Right atrium auricular region (tissue), 2 donors: ENCODE measurements around the gene ITGB5. TPM values are rescaled to one million over a fixed set of nuclear protein-coding genes. Genes with fewer than 3 reads are reported as not detected.

Source experiments
- DNase-seq: peaks from one replicate; pipeline ENCODE4 v3.0.0-alpha.2; 2019; ENCODE audit warnings: low spot score
- H3K27ac ChIP-seq, 2 donors: fragments of 200-600 bp; sonication (generic); 1 replicate in 1 of 2; 2 replicates in 1 of 2; pipeline ENCODE4 v1.5.1; 2016 to 2019
- H3K27me3 ChIP-seq, 2 donors: fragments of 200-600 bp; sonication (generic); one replicate each; pipeline versions ENCODE4 v1.5.1 to v1.6.0; 2017 to 2019
- H3K36me3 ChIP-seq: fragments of 200-600 bp; sonication (generic); one replicate; pipeline ENCODE4 v1.5.1; 2016
- H3K4me1 ChIP-seq, 2 donors: fragments of 200-600 bp; sonication (generic); one replicate each; pipeline versions ENCODE4 v1.5.1 to v1.6.0; 2017 to 2019
- H3K4me3 ChIP-seq, 2 donors: fragments of 200-600 bp; sonication (generic); 1 replicate in 1 of 2; 2 replicates in 1 of 2; pipeline ENCODE4 v1.5.1; 2017 to 2019; ENCODE audit warnings: mild to moderate bottlenecking in 1 of 2, moderate library complexity in 1 of 2
- H3K9me3 ChIP-seq, 2 donors: fragments of 200-600 bp; sonication (generic); one replicate each; pipeline ENCODE4 v1.5.1; 2019
- total RNA-seq, 2 donors: library from RNA; depleted of rRNA; stranded (reverse); fragments of >200 nt; gene quantifications; one replicate each; pipeline ENCODE4 v1.1.0, GENCODE V29; 2016
- TF ChIP-seq, protein P1 (sequence below), 2 donors: fragments of 200-600 bp; sonication (generic); IDR thresholded peaks; one replicate each; pipeline ENCODE4 v1.5.1; 2019; ENCODE audit warnings: antibody characterized with exemption in 2 of 2

The ITGB5 gene, protein sequence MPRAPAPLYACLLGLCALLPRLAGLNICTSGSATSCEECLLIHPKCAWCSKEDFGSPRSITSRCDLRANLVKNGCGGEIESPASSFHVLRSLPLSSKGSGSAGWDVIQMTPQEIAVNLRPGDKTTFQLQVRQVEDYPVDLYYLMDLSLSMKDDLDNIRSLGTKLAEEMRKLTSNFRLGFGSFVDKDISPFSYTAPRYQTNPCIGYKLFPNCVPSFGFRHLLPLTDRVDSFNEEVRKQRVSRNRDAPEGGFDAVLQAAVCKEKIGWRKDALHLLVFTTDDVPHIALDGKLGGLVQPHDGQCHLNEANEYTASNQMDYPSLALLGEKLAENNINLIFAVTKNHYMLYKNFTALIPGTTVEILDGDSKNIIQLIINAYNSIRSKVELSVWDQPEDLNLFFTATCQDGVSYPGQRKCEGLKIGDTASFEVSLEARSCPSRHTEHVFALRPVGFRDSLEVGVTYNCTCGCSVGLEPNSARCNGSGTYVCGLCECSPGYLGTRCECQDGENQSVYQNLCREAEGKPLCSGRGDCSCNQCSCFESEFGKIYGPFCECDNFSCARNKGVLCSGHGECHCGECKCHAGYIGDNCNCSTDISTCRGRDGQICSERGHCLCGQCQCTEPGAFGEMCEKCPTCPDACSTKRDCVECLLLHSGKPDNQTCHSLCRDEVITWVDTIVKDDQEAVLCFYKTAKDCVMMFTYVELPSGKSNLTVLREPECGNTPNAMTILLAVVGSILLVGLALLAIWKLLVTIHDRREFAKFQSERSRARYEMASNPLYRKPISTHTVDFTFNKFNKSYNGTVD
- total RNA-seq = 100 to 1,000 TPM in 1 of 2 donors, 10 to 100 TPM in 1; 84.0 to 182 TPM

DNA sequence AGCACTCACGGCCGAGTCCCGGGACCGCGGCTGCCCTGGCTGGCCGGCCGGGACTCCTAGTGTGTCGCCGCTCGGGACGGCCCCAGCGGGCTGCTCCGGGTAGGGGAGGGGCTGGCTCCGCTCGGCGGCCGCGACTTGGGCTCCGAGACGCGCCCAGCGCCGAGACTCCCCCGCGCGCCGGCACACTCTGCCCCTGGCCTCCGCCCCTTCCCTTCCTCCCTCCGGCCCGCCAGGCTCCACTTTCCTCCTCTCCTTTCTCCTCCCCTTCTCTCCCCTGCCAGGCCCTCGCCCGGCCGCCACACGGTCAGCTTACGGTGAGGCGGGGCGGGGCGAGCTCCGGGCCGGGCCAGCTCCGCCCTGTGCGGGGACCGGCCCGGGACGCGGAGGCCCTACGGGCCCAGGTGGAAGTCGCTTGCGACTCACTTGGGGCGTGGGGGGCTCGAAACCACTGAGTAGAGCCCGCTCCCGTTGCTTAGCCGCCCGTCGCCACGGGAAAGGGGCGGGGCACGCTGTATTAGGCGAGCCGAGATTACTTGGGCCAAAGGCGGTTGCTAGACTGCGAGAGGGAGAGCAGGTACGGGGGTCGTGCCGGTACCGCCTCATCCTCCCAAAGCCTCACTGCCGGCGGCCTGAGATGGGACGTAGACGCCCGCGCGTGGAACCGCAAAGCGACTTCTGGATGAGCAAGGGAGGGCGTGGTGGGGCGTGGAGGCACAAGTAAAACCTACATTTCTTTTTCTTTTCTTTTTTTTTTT lies at the start of gene ITGB5:
ITGB5 (minus strand) TSS at position 189 of the 755 bp plus-strand sequence. CDS start 365 bp downstream, outside the sequence.
- Histone ChIP-seq H3K9me3 (no peaks in the 10 kb centered on the region), H3K4me1 (peaks cover 0 to 37% of the 10 kb centered on the region in 2 donors), H3K27me3 (no peaks in the 10 kb centered on the region), H3K27ac (peak within 1 kb of the TSS; percentile 94 to 97), H3K4me3 (peak within 1 kb of the TSS; percentile 80 to 86), H3K36me3 (no peaks in the 10 kb centered on the region)
- TF ChIP-seq, protein P1, sequence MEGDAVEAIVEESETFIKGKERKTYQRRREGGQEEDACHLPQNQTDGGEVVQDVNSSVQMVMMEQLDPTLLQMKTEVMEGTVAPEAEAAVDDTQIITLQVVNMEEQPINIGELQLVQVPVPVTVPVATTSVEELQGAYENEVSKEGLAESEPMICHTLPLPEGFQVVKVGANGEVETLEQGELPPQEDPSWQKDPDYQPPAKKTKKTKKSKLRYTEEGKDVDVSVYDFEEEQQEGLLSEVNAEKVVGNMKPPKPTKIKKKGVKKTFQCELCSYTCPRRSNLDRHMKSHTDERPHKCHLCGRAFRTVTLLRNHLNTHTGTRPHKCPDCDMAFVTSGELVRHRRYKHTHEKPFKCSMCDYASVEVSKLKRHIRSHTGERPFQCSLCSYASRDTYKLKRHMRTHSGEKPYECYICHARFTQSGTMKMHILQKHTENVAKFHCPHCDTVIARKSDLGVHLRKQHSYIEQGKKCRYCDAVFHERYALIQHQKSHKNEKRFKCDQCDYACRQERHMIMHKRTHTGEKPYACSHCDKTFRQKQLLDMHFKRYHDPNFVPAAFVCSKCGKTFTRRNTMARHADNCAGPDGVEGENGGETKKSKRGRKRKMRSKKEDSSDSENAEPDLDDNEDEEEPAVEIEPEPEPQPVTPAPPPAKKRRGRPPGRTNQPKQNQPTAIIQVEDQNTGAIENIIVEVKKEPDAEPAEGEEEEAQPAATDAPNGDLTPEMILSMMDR (IDR thresholded peaks at IDR 0.05) = no peak
- peak; percentile 82 for DNase-seq

DNA sequence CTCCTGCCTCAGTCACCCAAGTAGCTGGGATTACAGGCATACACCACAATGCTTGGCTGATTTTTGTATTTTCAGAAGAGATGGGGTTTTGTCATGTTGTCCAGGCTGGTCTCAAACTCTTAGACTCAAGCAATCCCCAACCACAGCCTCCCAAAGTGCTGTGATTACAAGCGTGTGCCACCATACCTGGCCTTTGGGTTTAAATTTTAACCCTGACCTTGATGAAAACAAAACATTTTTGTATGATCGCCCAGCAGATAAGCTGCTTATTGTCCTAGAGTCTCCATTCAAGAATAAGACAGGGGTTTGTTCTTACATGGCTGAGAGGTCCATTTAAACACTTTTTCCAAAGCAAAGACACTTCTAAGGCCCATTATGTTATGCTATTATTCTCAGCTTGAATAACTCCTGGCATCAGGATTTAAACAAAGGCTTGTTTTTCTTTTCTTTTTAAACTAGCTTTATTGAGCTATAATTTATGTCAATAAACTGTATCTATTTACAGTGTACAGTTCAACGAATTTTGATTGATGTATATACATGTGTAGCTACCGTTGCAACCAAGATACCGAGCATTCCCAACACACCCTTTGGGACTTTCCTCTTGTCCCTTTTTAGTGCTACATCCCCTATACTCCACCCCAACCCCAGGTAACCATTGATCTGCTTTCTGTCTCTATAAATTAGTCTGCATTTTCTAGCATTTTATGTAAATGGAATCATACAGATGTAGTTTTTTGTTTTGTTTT lies 48.8 kb upstream of the ITGB5 start:
- Histone ChIP-seq H3K4me3 (no peak overlapping the region), H3K36me3 (no peaks in the 10 kb centered on the region), H3K4me1 (no peaks in the 10 kb centered on the region), H3K27me3 (no peaks in the 10 kb centered on the region), H3K9me3 (no peaks in the 10 kb centered on the region), H3K27ac (no peak overlapping the region)
- TF ChIP-seq, protein P1 (IDR thresholded peaks at IDR 0.05) = no peak
- DNase-seq = no peak

DNA sequence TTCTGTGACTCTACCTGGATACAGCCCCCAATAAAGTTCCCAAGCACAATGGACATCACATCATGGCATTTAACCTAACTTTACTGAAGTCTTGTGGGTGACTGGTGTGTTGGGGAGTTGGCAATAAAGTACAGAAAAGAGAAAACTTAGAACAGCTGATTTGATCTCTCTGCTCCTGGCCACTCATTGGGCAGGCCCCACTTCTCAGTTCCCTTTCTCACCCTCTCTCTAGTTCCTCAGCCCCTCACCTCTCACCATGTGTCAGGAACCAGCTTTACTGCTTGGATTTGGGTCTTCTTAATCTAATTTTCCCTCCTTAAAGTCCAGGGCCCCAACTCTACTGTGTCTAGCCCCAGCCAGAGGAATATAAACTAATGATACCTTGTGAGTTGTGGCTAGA lies 48.1 kb upstream of the ITGB5 start:
- Histone ChIP-seq H3K27ac (no peak overlapping the region), H3K36me3 (no peaks in the 10 kb centered on the region), H3K4me1 (no peaks in the 10 kb centered on the region), H3K27me3 (no peaks in the 10 kb centered on the region), H3K9me3 (no peaks in the 10 kb centered on the region), H3K4me3 (no peak overlapping the region)
- DNase-seq = no peak
- TF ChIP-seq, protein P1 (IDR thresholded peaks at IDR 0.05) = no peak

DNA sequence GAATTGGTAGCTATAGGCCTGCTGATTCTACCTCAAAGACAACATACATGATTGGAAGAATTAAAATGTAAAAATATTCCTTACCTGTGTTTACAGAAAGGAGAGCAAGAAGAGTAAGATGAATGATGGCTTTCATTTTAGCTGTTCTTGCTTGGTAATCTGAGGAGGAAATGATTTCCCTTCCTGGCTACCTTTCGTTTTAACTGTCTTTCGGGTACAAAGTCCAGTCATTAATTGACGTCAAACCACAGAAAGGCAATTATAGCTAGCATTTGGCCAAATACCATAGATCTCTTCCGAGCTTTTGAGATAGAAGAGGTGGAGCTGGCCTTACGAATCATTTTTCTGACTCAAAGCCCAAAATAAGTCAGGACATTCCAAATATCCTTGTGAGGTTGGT lies 47.4 kb upstream of the ITGB5 start, which contains the start of gene MUC13:
MUC13 (minus strand) TSS at position 175 of the 400 bp plus-strand sequence; CDS start at position 136, 39 bp downstream.
- no peak for DNase-seq
- Histone ChIP-seq H3K27me3 (no peaks in the 10 kb centered on the region), H3K36me3 (no peaks in the 10 kb centered on the region), H3K9me3 (no peaks in the 10 kb centered on the region), H3K27ac (no peak within 1 kb of the TSS), H3K4me1 (no peaks in the 10 kb centered on the region), H3K4me3 (no peak within 1 kb of the TSS)
- TF ChIP-seq, protein P1 (IDR thresholded peaks at IDR 0.05) = no peak
